Neural progenitor cell (in vitro differentiated cells): ENCODE results near the gene SPTBN2.

Source experiments
- EZH2 ChIP-seq: fragments of 200-600 bp; sonication (generic); IDR thresholded peaks from 2 replicates; pipeline ENCODE4 v1.6.1; 2017; ENCODE audit warnings: antibody characterized with exemption, mild to moderate bottlenecking, moderate library complexity
- EZH2phosphoT487 ChIP-seq: fragments of 200-600 bp; sonication (generic); IDR thresholded peaks from 2 replicates; pipeline ENCODE4 v1.6.1; 2017; ENCODE audit warnings: antibody characterized with exemption
- TF ChIP-seq, protein P1 (sequence below): fragments of 200-600 bp; sonication (generic); IDR thresholded peaks from 2 replicates; pipeline ENCODE4 v1.5.1; 2017; ENCODE audit warnings: antibody characterized with exemption, mild to moderate bottlenecking

DNA sequence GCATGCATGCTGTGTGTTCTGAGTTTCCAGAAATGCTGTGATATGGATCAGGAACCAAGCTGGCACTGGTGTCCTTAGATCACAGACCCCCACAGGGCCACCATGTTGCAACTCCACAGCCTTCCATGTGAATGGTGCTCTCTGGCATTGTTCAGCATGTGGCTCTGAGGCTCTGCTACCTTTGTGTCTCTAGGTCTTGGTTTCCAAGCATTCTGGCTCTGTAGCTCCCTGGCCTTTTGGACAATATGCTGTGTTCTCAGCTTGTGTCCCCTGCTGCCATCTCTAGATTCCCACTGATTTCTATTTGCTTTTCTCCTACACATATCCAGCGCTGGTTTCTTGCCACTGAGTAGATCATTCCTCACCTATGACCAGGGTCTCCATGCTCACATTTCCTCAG, 3.9 kb downstream of the SPTBN2 start:
- TF ChIP-seq, protein P1, sequence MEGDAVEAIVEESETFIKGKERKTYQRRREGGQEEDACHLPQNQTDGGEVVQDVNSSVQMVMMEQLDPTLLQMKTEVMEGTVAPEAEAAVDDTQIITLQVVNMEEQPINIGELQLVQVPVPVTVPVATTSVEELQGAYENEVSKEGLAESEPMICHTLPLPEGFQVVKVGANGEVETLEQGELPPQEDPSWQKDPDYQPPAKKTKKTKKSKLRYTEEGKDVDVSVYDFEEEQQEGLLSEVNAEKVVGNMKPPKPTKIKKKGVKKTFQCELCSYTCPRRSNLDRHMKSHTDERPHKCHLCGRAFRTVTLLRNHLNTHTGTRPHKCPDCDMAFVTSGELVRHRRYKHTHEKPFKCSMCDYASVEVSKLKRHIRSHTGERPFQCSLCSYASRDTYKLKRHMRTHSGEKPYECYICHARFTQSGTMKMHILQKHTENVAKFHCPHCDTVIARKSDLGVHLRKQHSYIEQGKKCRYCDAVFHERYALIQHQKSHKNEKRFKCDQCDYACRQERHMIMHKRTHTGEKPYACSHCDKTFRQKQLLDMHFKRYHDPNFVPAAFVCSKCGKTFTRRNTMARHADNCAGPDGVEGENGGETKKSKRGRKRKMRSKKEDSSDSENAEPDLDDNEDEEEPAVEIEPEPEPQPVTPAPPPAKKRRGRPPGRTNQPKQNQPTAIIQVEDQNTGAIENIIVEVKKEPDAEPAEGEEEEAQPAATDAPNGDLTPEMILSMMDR, result no peak
- TF ChIP-seq EZH2phosphoT487 (no peak), EZH2 (no peak)
